ENCODE measurements around the gene ZNF768.

ZNF768 gene

DNA sequence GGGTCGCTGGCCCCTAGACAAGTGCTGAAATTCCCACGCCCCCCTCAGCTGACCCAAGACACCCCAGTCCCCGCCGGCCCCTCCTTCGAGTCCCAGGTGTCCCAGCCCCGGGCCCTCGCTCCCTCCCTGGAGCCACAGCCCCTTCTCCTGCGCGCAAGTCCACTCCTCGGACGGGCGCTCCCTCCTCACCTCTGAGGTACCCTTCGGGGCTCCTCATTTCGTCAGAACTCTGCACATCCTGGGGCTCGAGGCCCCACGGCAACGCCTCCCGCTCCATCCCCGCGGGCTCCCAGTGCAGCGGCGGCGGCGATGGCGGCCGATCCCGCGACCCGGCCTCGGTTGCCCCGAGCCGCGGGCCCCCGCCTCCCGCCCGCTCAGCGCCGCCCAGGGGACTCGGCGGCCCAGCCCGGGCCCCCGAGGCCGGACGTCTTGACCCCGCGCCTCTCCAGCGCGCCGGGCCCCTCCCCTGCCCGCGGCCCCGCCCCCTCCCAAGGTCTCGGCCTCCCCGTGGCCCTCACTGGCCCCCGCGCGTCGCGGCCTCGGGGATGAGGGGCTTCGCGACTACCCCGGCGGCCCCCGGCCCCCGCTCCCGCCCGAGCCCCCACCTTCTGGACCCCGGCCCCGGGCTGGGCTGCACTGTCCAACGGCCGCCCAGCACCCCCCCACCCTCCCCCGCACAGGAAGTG lies at the start of gene ZNF768:
Gene ZNF768 (minus strand): TSS at position 430 of the 686 bp plus-strand sequence. CDS start 153 bp downstream, at position 277.
- DNase-seq = peak in 1 of 2 donors; percentile 33

DNA sequence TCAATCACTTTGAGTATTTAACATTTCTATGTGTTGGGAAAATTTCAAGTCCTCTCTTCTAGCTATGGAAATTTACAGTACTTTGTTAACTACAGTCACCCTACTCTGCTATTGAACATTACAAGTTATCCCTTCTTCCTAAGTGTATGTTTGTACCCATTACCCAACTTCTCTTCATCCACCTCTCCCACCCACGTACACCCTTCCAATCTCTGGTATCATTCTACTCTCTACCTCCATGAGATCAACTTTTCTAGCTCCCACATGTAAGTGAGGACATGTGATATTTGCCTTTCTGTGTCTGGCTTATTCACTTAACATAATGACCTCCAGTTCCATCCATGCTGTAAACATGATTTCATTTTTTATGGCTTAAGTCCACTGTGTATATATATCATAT lies 48.3 kb upstream of the ZNF768 start:
- no peak for DNase-seq

DNA sequence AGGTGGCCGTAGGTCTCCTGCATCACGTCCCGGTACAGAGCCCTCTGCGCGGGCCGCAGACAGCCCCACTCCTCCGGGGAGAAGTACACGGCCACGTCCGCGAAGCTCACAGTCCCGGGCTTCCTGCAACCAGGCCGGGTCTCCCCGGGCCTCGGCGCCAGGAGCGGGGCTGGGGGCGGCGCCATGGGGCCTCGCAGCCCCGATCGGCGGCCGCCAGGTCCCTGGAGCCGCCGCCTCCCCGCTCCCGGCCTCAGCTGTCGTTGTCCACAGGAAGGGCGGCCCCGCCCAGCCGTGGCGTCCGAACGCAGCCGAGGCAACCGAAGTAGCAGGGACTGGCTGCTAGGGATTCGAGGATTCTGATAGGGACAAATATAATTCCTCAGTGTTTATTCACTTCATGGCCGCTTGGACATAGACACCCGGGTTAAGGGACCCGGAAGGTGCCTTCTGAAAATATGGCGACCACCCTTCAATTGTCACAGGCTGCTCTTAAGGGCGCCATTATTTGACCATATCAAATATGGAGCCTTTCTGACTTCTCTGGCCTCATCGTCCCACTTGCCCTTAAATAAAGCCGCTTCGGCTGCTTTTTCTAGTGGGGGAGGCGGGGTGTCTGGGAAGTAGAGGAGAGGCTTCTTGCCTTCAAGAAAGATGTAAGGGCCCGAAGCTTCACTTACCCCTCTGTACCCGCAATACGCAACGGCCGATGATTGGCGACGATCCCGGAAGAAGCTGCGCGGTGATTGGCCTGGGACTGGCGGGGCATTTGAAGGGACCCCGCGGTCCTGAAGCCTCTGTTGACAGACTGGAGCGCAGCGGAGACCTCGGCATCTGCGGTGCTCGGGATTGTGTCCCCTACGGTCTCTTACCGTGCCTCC lies 45.3 kb upstream of the ZNF768 start, which contains the start of gene ZNF688:
Gene ZNF688 (minus strand): TSS at position 270 of the 878 bp plus-strand sequence. CDS start 85 bp downstream, at position 185.
- DNase-seq = peak; percentile 84 to 85

DNA sequence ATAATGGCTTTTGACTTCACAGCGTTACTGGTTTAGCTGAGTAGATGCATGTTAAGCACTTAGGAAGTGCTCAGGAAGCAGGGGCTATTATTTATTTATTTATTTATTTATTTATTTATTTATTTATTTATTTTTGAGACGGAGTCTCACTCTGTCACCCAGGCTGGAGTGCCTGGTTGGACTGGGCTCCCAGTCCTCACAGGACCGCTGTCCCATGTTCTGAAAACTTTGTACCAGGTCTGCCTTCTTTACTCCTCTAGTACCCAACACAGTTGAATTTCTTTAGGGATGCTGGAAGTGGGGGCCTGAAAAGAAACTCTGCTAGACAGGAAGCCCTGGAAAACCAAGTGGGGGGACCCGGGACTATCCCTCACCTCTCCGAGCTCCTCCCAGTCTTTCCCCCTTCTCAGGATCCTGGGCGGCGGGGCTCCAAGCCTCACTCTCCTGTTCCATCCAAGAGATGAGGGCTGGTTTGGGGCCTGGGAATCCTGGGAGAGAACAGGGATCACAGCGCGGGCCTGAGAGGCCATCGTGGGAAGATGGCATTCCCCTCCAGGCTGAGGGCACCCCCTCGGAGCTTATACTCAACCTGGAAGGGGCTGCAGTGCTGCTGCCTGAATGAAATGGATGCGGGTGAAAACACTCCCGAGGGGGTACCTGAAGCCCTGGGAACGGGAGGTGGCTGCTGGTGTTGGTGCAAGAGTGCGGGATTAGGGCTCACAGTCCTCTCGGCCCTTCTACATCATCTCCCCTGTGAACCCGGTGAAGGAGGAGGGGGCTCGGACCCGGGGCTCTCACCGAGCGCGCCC lies 44.5 kb upstream of the ZNF768 start:
- no peak for DNase-seq

DNA sequence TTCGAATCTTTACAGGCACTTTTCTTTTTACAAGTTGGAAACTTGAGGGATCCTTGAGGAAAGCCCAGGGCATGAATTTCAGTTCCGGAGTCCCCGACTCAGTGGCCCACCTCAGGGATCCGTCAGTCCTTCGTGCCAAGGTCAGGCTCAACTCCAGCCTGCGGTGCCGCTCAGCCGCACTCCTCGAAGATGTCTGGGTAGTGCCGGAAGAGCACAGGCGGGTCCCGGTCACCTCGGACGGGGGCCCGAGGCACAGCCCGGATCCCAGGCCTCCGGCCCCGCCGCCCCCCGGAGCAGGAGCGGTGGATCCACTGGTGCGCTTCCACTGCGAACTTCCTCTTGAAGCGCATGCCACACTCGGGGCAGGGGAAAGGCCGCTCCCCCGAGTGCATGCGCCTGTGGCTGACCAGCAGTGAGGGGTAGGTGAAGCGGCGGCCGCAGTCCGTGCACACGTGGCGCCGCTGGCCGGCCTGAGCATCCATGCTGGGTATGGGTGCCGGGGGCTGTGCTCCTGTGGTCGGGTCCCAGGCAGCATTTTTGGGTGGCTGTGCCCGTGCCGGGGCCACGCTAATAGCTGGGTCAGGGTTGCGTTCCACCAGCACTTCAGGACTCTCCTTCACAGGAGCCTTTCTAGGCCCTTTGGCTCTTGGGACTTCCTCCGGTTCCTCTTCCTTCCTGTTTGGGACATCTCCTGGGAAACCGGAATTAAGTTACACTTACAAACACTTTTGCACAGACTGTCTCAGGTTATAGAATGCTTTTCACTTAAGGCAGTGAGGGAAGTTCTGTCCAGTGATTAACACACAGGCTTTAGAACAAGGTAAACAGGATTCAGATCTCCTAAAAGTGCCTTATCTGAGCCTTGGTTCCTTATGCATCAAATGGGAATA lies 43.6 kb upstream of the ZNF768 start:
- DNase-seq = no peak

DNA sequence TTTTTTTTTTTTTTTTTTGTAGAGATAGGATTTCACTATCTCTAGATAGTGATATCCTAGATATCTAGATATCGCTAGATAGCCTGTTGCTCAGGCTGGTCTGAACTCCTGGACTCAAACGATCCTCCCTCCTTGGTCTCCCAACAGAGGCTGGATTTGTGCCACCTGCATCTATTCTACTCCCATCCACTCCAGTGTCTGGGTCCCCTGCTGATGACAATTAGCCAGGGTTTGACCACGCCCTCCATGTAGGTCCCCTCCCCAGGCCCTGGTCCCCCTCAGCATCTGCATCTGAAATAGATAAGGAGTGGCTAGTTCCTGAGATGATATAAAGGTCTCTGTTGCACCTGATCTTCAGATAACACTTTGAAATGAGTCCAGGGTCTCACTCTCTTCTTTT lies 42.9 kb upstream of the ZNF768 start:
- DNase-seq = no peak

DNA sequence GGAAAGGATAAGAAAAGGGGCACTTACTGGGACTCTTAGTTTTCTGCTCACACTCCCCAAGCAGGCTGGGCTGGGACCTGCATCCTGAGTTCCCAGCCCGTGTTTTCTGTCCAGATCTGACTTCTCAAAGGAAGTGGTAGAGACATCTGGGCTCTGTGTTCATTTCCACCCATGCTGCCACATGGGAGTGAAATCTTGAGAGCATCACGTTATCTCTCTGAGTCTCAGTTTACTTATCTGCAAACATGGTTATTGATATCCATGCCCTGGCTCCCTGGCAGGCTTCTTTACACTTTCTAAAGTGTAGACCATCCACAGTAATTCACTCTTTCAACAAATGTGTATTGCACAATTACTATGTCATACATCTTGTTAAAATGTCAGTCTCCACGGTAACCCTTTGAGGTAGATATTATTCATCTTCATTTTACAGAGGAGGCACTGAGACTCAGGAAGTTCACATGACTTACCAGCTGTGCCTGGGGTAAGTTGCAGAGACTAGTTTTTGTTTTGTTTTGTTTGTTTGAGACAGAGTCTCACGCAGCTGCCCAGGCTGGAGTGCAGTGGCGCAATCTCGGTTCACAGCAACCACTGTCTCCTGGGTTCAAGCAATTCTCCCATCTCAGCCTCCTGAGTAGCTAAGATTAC lies 41.7 kb upstream of the ZNF768 start:
- DNase-seq = no peak

DNA sequence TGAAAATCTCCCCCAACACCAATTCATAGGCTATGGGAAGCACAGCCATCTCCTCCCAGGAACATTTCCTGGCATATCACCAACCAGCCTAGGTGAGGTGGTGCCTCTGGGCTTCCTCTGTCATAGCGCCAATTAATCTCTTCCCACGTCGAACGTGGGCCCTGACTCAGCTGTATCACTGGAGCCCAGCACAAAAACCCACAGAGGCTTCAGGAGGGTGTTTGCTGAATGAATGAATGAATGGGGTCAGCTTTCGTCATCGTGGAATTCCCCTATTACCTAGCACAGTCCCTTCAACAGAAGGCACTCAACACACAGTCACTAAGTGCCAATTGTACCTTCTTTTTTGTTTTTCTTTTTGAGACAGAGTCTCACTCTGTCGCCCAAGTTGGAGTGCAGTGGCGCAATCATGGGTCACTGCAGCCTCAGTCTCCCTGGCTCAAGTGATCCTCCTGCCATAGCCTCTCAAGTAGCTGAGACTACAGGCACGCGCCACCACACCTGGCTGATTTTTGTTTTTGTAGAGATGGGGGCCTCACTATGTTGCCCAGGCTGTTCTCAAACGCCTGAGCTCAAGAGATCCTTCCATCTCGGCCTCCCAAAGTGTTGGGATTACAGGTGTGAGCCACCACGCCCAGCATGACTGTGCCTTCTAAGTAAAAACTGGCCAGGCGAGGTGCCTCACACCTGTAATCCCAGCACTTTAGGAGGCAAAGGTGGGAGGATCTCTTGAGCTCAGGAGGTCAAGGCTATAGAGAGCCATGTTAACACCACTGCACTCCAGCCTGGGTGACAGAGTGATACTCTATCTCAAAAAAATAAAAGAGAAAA lies 41.0 kb upstream of the ZNF768 start:
- DNase-seq = peak; percentile 51 to 53

DNA sequence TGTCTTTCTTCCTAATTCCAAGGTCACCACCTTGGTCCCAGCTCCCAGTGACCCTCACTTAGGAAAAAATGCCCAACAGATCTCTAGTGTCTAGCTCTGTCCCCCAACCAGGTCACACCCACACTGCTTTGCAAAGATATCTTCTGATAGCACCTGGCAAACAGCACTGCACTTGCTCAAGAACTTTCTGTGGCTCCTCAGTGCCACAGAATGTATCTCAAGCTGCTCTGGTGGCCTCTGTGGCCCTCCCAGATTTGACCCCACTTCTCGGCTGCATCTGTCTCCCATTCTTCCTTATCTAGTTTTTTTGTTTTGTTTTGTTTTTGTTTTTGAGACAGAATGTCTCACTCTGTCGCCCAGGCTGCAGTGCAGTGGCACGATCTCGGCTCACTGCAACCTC lies 40.2 kb upstream of the ZNF768 start:
- no peak for DNase-seq

DNA sequence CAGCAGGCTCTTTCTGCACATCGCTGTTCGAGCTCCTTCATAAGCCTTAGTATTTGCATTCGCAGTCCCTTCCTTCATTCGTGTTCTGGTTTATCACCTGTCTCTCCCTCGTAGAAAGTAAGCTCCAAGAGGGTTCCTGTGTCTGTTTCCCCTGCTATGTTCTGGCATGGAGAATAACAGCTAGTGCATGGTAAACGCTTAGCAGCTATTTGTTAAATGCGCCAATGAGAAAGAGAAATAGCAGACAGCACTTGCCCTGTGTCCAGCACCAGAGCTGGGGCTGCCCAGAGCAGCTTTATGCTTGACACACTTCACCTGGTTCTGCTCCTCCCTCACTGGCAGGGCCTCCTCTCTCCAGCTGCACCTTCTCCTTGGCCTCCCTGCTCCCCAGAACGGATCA lies 39.6 kb upstream of the ZNF768 start:
- no peak for DNase-seq

DNA sequence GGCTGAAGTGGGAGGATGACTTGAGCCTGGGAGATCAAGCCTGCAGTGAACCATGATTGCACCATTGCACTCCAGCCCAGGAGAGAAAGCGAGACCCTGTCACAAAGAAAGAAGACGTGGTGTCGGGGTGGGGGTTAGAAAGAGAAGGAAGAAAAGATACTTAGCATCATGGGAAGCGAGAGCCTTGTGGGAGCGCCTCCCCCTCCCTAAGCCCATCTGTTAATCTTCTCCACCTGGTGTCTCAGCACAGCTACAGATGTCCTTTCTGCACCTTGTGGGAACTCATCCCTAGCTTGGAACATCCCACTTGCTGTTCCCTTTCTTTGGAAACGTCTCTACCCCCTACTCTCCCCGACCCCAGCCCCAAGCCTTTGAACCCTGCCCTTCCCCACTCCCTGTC lies 39.2 kb upstream of the ZNF768 start:
- DNase-seq = no peak

DNA sequence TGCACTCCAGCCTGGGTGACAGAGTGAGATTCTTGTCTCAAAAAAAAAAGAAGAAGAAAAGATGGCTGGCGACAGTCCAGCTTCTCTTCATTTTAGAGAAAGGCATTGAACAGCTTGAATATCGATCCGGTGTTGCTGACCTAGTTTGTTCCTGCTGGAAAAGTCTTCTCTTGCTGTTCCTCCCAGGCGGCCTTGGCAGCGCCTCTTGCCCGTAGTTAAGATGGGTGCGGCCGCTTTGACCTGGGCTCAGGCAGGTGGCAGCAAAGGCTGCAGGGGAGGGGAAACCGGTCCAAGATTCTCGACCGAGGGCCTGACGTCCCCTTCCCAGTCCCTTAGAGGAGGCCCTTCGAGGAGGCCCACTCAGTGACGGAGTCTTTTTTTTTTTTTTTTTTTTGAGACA lies 35.7 kb upstream of the ZNF768 start:
- no peak for DNase-seq

DNA sequence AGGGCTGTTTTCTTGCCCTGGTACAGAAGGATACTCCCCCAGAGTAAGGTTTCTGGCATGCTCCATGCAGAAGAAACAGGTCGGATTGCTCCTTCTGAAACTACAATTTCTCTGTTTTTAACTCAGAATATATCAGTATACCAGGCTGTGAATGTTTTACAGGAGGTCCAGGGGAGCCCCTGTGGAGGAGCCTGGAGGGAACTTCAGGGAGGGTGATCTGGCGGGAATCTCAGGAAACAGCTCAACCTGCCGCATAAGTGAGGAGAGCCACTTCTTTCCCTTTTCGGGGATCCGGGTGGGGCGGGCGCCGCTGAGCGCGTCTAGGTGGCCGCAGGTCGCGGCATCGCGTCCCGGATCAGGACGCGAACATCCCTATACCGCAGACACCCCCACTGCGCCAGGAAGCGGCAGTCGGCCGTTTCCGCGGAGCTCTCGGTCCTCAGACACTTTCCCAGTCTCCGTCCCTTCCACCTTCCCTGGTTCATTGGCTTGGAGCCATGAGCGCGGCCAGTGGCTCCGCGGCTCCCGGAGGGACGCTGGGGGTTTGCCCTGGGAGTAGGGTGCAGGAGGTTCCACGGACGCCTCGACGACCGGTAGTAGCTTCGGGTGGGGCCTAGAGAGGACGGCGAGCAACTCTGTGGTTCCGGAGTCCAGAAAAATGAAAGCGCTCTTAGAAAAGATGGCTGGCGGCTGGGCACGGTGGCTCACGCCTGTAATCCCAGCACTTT lies 34.9 kb upstream of the ZNF768 start:
- DNase-seq = no peak

DNA sequence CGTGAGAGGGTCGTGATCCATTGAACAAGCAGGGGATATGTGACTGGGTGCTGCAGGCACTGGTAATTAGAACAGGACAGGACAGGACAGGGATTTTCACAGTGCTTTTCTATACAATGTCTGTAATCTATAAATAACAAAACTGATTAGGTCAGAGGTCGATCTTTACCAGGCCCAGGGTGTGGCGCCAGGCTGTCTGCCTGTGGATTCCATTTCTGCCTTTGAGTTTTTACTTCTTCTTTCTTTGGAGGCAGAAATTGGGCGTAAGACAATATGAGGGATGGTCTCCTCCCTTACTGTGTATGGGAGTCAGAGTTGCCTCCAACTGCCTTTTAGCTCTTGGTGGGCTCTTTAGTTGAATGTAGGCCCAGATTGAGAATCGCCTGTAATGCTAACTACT lies 33.3 kb upstream of the ZNF768 start:
- no peak for DNase-seq

DNA sequence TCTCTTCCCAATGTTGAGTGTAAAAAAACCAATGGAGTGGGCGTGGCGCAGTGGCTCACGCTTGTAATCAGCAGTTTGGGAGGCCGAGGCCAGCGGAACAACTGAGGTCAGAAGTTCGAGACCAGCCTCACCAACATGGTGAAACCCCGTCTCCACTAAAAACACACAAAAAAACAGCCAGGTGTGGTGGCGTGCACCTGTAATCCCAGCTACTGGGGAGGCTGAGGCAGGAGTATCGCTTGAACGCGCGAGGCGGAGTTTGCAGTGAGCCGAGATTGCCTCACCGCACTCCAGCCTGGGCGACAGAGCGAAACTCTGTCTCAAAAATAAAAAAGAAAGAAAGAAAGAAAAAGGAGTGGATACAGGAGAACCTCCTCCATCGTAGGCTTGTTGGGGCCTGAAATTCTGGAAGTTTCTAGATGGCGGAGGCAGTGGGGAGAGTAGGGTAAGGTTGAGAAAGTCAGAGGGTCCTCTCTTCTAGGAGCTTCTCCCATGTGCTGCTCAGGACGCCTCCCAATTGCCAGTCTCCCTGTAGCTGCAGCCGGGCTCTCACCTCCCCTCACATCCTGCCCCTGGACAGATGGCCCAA lies 32.5 kb upstream of the ZNF768 start:
- DNase-seq = no peak

DNA sequence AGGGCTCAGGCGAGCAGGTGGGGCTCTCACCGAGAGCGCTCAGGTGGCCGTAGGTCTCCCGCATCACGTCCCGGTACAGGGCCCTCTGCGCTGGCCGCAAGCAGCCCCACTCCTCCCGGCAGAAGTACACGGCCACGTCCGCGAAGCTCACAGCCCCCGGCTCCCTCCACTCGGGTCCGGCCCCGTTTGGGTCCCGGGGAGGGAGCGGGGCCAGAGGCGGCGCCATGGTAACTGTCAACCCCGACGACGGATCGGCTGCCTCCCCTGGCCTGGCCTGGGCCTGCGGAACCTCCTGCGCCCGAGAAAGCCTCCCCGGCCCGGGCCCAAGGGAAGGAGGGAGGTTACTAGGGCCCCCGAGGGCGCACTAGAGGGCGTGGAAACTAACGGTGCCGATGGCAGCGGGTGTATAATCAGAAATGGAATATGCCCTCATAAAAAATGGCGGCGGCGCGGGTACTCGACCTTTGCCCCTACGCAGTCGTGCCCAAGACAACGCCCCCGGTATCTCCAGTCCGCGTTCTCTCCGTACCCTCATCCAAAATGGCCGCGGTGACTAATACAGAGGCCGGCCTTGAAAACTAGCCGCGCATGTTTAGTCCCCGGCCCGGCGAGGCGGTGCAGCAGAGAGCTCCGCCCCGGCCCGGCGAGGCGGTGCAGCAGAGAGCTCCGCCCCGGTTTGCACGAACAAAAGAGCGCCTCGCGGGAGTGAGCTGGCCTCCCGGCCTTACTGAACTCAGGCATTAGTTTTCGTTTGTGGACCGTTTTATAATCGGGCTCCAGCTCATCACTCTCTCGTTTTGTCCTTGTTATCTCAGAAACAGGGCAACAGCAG lies 31.8 kb upstream of the ZNF768 start, which contains the start of gene ZNF764:
Gene ZNF764 (minus strand): TSS at position 418 of the 832 bp plus-strand sequence. CDS start 192 bp downstream, at position 226.
- peak; percentile 95 to 96 for DNase-seq

DNA sequence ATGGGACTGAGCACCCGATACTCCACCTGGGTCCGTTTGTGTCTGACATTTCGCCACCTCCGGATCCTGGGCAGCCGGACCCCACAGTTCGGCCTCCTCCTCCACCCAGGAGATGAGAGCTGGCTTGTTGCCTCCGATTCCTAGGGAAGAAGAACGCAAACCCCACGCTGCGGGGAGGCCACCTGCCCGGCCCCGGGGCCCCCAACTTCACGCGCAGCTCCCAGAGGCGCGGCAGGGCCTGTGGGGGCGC lies 31.3 kb upstream of the ZNF768 start:
- DNase-seq = no peak

DNA sequence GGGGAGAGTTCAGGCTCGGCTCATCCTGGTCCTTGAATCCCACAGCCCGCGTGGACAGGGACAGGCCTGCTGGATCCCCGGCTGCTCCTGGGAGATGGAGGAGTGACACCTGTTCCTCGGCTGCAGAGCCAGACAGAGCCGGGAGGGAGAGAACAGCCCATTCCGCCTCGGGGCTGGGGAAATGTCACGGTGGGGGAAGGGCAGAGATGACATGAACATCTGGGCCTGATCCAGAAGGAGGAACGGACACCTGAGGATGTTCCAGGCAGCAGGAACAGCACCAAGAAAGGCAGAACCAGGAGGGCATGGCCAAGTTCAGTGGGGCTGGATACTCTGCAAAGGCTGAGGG lies 29.7 kb upstream of the ZNF768 start:
- DNase-seq = no peak
